Epithelial cell of proximal tubule (primary cell): ENCODE results near the gene ENTPD6. TPM values are rescaled to one million over a fixed set of nuclear protein-coding genes. Genes with fewer than 3 reads are reported as not detected.

Experiments
- DNase-seq: peaks from one replicate; pipeline ENCODE4 v3.0.0-alpha.2; 2011; ENCODE audit warnings: low read depth
- H3K4me3 ChIP-seq: 2 replicates; pipeline ENCODE4 v1.5.1; 2011; ENCODE audit warnings: low read depth, mild to moderate bottlenecking, low read length
- CTCF ChIP-seq: conservative IDR thresholded peaks from 2 replicates; pipeline ENCODE4 v1.5.1; 2012; ENCODE audit warnings: low read depth, mild to moderate bottlenecking, low read length
- total RNA-seq: library from RNA; depleted of rRNA; stranded (reverse); fragments of >200 nt; gene quantifications from 2 replicates; pipeline ENCODE4 v1.2.3, GENCODE V29; 2015

Gene ENTPD6
- total RNA-seq, 1 donor from 2014 or later, result 76.5 TPM

DNA sequence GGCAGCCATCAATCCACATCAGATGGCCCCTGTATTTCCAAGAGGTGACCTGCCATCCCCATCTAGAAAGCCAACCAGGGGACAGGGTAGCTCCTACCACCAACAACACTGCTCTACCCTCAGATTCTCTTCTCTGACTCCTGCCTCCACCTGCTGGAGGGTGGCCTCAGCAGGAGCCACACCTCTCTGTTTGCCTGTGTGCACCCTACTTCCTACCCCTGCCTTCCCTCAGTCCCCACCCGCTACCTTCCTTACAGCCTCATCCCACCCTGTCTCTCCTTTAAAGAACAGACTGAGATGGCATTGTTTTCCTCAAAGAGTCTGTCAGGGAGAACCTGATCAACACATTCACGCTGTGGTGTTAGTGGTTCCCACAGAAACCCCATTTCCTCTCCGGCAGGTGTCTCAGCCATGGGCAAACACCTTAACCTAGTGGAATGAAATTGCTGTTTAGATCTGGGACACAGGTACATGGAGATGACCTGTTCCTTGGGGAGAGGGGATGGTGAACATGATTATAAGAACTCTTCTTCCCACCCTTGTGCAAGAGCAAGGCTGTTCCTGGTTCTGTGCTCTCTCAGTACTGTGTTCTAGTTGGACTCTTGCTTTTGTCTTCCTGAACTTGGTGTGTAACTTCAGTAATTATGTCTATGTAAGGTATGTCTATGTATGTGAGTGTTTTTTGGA, 1.8 kb downstream of the ENTPD6 start:
- peak overlapping the region; percentile 95 for H3K4me3 ChIP-seq
- no peak for DNase-seq
- TF ChIP-seq CTCF, result peak; percentile 9

GRCh38 chr20:25197870-25198190, 2.3 kb downstream of the ENTPD6 start:
- no peak overlapping the region for H3K4me3 ChIP-seq
- no peak for TF ChIP-seq CTCF
- DNase-seq, result no peak

DNA sequence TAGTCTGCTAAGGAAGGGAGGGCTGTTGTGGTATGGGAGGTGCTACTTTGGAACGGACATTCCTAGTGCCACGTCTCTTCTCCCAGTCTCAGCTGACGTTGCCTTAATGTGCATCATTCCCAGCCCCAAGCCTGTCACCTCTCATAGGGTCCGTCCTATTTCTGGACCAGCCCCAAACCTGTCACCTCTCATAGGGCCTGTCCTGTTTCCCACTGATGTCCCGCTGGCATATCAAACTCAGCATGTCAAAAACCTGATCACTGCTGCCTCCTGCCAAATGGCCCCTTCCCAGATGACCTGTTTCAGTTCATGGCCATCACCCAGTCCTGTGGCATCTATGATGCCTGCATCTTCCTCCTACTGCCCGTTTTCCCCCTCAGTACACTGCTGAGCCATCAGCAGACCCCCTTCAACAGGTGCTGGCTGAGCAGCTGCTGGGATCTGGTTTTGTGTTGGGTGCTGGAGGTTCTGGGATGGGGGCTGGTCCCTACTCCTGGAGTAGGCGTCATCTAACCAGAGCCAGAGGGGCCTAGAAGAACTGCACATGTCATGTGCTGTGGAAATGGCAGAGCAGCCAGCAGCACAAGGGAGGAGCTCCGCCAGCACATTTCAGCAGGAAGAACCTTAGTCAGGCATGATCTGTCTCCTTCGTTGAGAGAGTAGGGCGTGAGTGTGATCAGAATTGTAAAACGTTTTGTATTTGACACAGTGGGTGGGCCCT, 3.3 kb downstream of the ENTPD6 start:
- H3K4me3 ChIP-seq, result no peak overlapping the region
- no peak for DNase-seq
- no peak for TF ChIP-seq CTCF

- TF ChIP-seq CTCF, result no peak
- no peak for DNase-seq
- H3K4me3 ChIP-seq, result no peak overlapping the region
These were observed 4.2 kb downstream of the ENTPD6 start for GRCh38 chr20:25199473-25200260.

GRCh38 chr20:25203089-25203488, 7.6 kb downstream of the ENTPD6 start:
- H3K4me3 ChIP-seq, result no peak overlapping the region
- no peak for DNase-seq
- no peak for TF ChIP-seq CTCF

DNA sequence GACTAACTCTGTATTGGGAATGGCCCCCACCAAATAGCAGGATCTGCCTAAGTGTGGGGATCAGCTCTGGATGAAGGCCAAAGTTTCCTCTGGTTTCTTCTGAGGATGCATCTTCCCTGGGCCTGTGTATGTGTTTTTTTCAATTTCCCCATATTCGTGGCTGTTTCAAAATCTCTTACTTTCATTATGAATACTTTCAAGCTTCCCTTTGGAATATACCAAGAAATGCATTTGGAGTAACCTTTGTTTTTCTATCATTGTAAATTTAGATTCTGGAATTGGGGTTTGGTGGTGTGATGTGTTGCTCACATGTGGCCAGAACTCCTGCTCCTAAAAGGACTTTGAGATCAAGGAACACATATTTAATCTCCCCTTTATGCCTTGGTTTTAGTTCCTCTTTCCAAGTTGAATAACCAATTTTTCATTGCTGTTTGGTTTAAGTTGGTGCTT, 8.4 kb downstream of the ENTPD6 start:
- no peak for DNase-seq
- no peak for TF ChIP-seq CTCF
- no peak overlapping the region for H3K4me3 ChIP-seq
